ENCODE data around the gene ANK3.

GRCh38 chr10:60347270-60347669, 42.4 kb downstream of the ANK3 start:
- TF ChIP-seq POLR2A (IDR thresholded peaks at IDR 0.05) (no peak), CTCF (IDR thresholded peaks at IDR 0.05) (no peak)
